Type B pancreatic cell (in vitro differentiated cells): ENCODE measurements around the gene PLEKHA8. TPM values are rescaled to one million over a fixed set of nuclear protein-coding genes. Genes with fewer than 3 reads are reported as not detected.
A peak's percentile ranks its signal among the peaks of the same experiment; 100 is the strongest.

Experiments
- DNase-seq: peaks from one replicate; pipeline ENCODE4 v3.0.0; 2021; ENCODE audit warnings: mixed read lengths; ENCODE audit not compliant: unreplicated experiment; ENCODE audit errors: extremely low spot score
- H3K27ac Mint-ChIP-seq: 2 replicates; pipeline ENCODE4 v1.8.0; 2021; ENCODE audit warnings: mild to moderate bottlenecking, mixed read lengths
- H3K27me3 Mint-ChIP-seq: 2 replicates; pipeline ENCODE4 v1.8.0; 2021; ENCODE audit warnings: mixed read lengths
- H3K36me3 Mint-ChIP-seq: 2 replicates; pipeline ENCODE4 v1.8.0; 2021; ENCODE audit warnings: mixed read lengths
- H3K4me1 Mint-ChIP-seq: one replicate; pipeline ENCODE4 v1.8.0; 2021; ENCODE audit warnings: mixed read lengths; ENCODE audit not compliant: unreplicated experiment
- H3K4me3 Mint-ChIP-seq: 2 replicates; pipeline ENCODE4 v1.8.0; 2021; ENCODE audit warnings: mild to moderate bottlenecking, mixed read lengths
- H3K9me3 Mint-ChIP-seq: 2 replicates; pipeline ENCODE4 v1.8.0; 2021; ENCODE audit warnings: mixed read lengths
- total RNA-seq: library from RNA; stranded (reverse); gene quantifications from 2 replicates; pipeline ENCODE4 v1.2.1, GENCODE V29; 2021; ENCODE audit warnings: low replicate concordance
- TF ChIP-seq, protein P1 (sequence below): fragments of 200-600 bp; sonication (generic); conservative IDR thresholded peaks from 2 replicates; pipeline ENCODE4 v1.5.0; 2021; ENCODE audit warnings: antibody characterized with exemption, mild to moderate bottlenecking

The PLEKHA8 gene
- total RNA-seq, 1 donor from 2014 or later = 46.0 TPM

DNA sequence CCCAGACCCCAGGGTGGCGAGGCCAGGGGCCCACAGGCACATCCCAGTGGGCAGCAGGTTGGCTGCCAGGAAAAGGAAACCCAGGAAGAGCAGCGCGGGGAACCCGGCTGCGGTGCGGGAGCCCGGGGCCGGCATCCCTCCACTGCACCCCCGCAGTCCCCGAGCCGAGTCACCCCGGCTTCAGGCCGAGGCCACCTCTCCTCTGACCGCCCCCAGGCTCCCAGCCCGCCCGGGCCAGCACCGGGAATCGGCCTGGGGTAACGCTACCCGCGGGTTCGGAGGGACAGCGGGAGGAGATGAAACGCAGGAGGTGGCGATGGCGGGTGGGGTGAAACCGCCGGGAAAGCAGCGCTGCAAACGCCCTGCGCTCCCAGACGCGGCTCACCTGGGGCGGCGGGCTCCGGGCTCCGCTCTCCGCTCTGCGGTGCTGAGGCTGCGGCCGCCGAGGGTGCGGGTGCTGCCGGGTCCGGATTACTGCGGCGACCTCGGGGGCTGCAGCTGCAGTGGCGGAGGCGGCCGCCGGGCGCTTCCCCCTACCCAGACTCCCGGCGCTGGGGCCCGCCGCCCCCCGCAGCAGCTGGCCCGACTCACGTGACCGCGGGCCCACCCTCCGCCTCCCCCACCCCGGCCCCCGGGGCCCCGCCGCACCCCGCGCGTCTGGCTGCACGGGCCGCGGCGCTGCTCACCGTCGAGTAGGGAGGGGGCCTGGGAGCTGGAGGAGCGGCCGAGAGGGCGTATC is 38.8 kb upstream of the PLEKHA8 start, which contains the start of gene SCRN1:
Gene SCRN1, minus strand, starts transcription at position 545 of the 739 bp plus-strand sequence. CDS start 20,734 bp downstream, outside the sequence.
- no peaks in the 10 kb centered on the region for H3K27me3 Mint-ChIP-seq
- TF ChIP-seq, protein P1, sequence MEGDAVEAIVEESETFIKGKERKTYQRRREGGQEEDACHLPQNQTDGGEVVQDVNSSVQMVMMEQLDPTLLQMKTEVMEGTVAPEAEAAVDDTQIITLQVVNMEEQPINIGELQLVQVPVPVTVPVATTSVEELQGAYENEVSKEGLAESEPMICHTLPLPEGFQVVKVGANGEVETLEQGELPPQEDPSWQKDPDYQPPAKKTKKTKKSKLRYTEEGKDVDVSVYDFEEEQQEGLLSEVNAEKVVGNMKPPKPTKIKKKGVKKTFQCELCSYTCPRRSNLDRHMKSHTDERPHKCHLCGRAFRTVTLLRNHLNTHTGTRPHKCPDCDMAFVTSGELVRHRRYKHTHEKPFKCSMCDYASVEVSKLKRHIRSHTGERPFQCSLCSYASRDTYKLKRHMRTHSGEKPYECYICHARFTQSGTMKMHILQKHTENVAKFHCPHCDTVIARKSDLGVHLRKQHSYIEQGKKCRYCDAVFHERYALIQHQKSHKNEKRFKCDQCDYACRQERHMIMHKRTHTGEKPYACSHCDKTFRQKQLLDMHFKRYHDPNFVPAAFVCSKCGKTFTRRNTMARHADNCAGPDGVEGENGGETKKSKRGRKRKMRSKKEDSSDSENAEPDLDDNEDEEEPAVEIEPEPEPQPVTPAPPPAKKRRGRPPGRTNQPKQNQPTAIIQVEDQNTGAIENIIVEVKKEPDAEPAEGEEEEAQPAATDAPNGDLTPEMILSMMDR = peak; percentile 64
- H3K9me3 Mint-ChIP-seq = peaks cover 4% of the 10 kb centered on the region
- peak within 1 kb of the TSS; percentile 99 for H3K27ac Mint-ChIP-seq
- peak; percentile 75 for DNase-seq
- peaks cover 9% of the 10 kb centered on the region for H3K36me3 Mint-ChIP-seq
- H3K4me1 Mint-ChIP-seq = peaks cover 17% of the 10 kb centered on the region
- H3K4me3 Mint-ChIP-seq = peak within 1 kb of the TSS; percentile 94

DNA sequence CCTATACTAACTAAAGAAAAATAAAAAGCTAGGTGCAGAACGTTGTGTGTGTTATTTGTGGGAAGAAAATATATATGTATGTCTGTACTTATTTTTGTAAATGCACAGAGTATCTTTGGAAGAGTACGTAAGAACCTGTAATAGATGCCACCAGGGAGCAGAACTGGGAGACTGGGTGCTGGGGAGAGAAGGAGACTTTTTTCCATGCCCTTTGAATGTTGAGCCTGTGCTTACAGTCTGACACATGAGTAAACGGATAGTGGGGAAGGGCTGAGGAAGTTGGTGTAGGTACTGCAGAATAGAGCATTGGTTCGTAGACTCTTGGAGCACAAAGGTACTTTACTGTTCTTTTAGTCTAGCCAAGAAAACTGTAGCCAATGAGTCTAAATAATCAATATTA is 37.3 kb upstream of the PLEKHA8 start:
- H3K36me3 Mint-ChIP-seq = peaks cover 4% of the 10 kb centered on the region
- H3K4me3 Mint-ChIP-seq = peak overlapping the region; percentile 89
- H3K4me1 Mint-ChIP-seq = peaks cover 17% of the 10 kb centered on the region
- peak overlapping the region; percentile 21 for H3K27ac Mint-ChIP-seq
- H3K27me3 Mint-ChIP-seq = no peaks in the 10 kb centered on the region
- no peak for DNase-seq
- H3K9me3 Mint-ChIP-seq = peaks cover 4% of the 10 kb centered on the region
- TF ChIP-seq, protein P1 = no peak

DNA sequence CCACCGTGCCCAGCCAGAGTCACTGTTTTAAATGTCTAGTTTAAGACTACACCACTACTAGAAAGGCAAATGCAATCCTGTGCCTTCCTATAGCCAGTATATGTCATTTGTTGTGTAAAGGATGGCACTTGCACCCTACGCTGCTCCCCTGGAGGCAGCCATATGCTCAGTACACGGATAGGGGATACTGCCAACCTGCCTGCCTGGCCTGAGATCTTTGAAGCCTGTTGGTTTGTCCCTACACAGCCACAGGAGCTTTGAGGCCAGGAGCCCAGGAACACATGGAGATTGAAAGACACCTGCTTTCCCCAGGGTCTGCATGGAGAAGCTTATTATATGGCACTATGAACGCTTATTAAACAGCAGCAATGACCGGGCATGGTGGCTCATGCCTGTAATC is 36.3 kb upstream of the PLEKHA8 start:
- no peaks in the 10 kb centered on the region for H3K27me3 Mint-ChIP-seq
- H3K9me3 Mint-ChIP-seq = peaks cover 8% of the 10 kb centered on the region
- H3K4me1 Mint-ChIP-seq = peaks cover 15% of the 10 kb centered on the region
- no peak for DNase-seq
- TF ChIP-seq, protein P1 = no peak
- H3K27ac Mint-ChIP-seq = no peak overlapping the region
- peak overlapping the region; percentile 29 for H3K4me3 Mint-ChIP-seq
- peaks cover 3% of the 10 kb centered on the region for H3K36me3 Mint-ChIP-seq

DNA sequence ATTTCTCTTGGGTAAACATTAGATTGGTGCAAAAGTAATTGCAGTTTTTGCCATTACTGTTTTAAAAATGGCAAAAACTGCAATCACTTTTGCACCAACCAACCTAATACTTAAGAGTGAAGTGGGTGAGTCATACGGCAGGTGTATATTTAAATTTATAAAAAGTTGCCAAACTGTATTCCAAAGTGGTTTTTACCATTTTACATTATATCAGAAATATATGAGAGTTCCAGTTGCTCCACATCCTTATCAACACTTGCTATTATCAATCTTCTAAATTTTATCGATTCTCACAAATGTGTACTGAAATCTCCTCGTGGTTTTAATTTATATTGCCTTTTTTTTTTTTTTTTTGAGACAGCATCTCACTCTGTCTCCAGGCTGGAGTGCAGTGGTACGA is 35.1 kb upstream of the PLEKHA8 start:
- no peak overlapping the region for H3K27ac Mint-ChIP-seq
- peaks cover 10% of the 10 kb centered on the region for H3K9me3 Mint-ChIP-seq
- DNase-seq = no peak
- no peak overlapping the region for H3K4me3 Mint-ChIP-seq
- H3K36me3 Mint-ChIP-seq = no peaks in the 10 kb centered on the region
- H3K27me3 Mint-ChIP-seq = no peaks in the 10 kb centered on the region
- H3K4me1 Mint-ChIP-seq = peaks cover 5% of the 10 kb centered on the region
- TF ChIP-seq, protein P1 = no peak

DNA sequence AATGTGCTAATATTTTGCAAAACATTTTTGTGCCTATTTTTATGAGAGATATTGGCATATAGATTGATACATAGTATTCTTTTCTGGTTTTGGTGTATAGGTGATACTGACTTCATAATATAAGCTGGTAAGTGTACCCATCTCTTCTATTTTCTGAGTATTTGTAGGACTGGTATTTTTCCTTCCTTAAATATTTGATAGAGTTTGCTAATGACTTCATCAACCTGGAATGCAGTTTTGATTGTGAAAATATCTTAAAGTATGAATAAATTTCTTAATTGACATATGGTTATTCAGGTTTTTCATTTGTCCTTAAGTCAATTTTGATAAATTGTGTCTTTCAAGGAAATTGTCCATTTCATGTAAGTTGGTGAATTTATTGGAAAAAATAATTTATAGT is 32.6 kb upstream of the PLEKHA8 start:
- no peak overlapping the region for H3K4me3 Mint-ChIP-seq
- peaks cover 10% of the 10 kb centered on the region for H3K9me3 Mint-ChIP-seq
- H3K36me3 Mint-ChIP-seq = no peaks in the 10 kb centered on the region
- no peaks in the 10 kb centered on the region for H3K27me3 Mint-ChIP-seq
- H3K4me1 Mint-ChIP-seq = no peaks in the 10 kb centered on the region
- TF ChIP-seq, protein P1 = no peak
- DNase-seq = no peak
- no peak overlapping the region for H3K27ac Mint-ChIP-seq
